ENCODE results near the gene LPIN2. TPM values are rescaled to one million over a fixed set of nuclear protein-coding genes. Genes with fewer than 3 reads are reported as not detected.

The LPIN2 gene
- total RNA-seq, 1 donor from 2014 or later = 6.3 TPM

DNA sequence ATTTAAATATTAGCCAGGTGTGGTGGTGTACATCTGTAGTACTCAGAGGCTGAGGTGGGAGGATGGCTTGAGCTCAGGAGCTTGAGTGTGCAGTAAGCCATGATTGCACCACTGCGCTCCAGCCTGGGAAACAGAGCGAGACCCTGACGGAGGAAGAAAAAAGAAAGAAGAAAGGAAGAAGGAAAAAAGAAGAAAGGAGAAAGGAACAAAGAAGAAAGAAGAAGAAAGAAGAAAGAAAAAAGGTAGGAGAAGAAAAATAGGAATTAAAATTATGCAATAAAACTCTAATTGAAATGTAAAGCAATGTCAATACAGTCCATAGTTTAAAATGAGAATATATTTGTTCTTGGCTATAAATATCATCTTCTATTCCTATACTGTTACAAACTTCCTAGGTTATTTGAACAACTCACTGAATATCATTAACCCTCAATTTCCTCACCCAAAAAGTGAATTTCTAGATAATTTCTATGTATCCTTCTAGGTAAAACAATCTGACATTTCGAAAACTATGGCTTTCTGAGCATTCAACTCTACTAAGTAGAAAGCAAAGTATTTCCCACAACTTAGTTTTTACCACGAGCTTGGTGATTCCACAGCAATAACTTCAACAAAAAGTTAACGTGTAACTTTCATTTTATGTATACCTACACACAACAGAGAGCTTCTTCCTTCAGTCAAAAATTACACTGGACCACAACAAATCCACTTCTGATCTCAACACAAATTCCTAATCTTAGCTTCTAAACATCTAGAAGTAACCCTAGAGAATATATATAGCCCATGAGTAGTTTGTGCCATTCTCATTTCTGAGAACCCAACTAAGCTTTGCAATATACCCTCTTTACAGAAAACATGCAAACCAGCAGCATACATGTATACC, 19.7 kb downstream of the LPIN2 start:
- DNase-seq (ENCODE audit: low read depth) (no peak), FAIRE-seq (no peak)
- Histone ChIP-seq H3K4me3 (ENCODE audit: low read depth, low read length) (no peak overlapping the region), H3K27me3 (ENCODE audit: control insufficient read depth, insufficient read depth, low read length) (no peaks in the 10 kb centered on the region), H3K36me3 (ENCODE audit: control insufficient read depth, insufficient read depth, low read length) (no peaks in the 10 kb centered on the region)
- TF ChIP-seq, protein P1, sequence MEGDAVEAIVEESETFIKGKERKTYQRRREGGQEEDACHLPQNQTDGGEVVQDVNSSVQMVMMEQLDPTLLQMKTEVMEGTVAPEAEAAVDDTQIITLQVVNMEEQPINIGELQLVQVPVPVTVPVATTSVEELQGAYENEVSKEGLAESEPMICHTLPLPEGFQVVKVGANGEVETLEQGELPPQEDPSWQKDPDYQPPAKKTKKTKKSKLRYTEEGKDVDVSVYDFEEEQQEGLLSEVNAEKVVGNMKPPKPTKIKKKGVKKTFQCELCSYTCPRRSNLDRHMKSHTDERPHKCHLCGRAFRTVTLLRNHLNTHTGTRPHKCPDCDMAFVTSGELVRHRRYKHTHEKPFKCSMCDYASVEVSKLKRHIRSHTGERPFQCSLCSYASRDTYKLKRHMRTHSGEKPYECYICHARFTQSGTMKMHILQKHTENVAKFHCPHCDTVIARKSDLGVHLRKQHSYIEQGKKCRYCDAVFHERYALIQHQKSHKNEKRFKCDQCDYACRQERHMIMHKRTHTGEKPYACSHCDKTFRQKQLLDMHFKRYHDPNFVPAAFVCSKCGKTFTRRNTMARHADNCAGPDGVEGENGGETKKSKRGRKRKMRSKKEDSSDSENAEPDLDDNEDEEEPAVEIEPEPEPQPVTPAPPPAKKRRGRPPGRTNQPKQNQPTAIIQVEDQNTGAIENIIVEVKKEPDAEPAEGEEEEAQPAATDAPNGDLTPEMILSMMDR (IDR thresholded peaks at IDR 0.05; ENCODE audit: insufficient read depth, low read length, severe bottlenecking) = no peak

- TF ChIP-seq, protein P1 (IDR thresholded peaks at IDR 0.05; ENCODE audit: insufficient read depth, low read length, severe bottlenecking) = no peak
- FAIRE-seq (no peak), DNase-seq (ENCODE audit: low read depth) (no peak)
- no peaks in the 10 kb centered on the region for H3K36me3 ChIP-seq (ENCODE audit: control insufficient read depth, insufficient read depth, low read length)
- no peak overlapping the region for H3K4me3 ChIP-seq (ENCODE audit: low read depth, low read length)
- no peaks in the 10 kb centered on the region for H3K27me3 ChIP-seq (ENCODE audit: control insufficient read depth, insufficient read depth, low read length)
These were observed 21.8 kb downstream of the LPIN2 start for GRCh38 chr18:2990956-2991640.

- TF ChIP-seq, protein P1 (IDR thresholded peaks at IDR 0.05; ENCODE audit: insufficient read depth, low read length, severe bottlenecking) = no peak
- no peak for FAIRE-seq
- peak; percentile 56 for DNase-seq (ENCODE audit: low read depth)
These were observed 24.8 kb downstream of the LPIN2 start for GRCh38 chr18:2987876-2988790.

GRCh38 chr18:2986150-2986865, 26.6 kb downstream of the LPIN2 start:
- no peak for DNase-seq (ENCODE audit: low read depth)
- TF ChIP-seq, protein P1 (IDR thresholded peaks at IDR 0.05; ENCODE audit: insufficient read depth, low read length, severe bottlenecking) = no peak
- Histone ChIP-seq H3K4me3 (ENCODE audit: low read depth, low read length) (no peak overlapping the region), H3K27me3 (ENCODE audit: control insufficient read depth, insufficient read depth, low read length) (no peaks in the 10 kb centered on the region), H3K36me3 (ENCODE audit: control insufficient read depth, insufficient read depth, low read length) (no peaks in the 10 kb centered on the region)
- FAIRE-seq = no peak

More at GRCh38 chr18:2987876-2988790, 24.8 kb downstream of the LPIN2 start:
- H3K27me3 ChIP-seq (ENCODE audit: control insufficient read depth, insufficient read depth, low read length) = no peaks in the 10 kb centered on the region
- H3K36me3 ChIP-seq (ENCODE audit: control insufficient read depth, insufficient read depth, low read length) = no peaks in the 10 kb centered on the region
- no peak overlapping the region for H3K4me3 ChIP-seq (ENCODE audit: low read depth, low read length)

DNA sequence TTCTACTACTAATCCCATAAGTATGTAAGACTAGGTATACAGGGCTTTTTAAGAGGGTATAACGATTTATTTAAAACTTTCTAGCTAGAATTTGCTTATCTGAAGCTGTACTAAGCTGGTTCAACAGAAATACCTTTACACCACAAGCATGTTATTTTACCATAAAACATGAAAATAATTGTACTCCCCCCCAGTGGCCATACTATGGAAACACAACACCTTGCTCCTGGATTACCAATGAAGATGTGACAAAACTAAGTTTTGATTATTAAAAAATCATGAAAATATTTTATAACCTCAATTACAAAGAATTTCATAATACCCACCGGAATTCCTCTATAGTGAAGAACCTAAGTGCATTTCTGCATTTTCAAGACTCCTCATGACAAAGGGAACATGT, 27.3 kb downstream of the LPIN2 start:
- Histone ChIP-seq H3K27me3 (ENCODE audit: control insufficient read depth, insufficient read depth, low read length) (no peaks in the 10 kb centered on the region), H3K4me3 (ENCODE audit: low read depth, low read length) (no peak overlapping the region), H3K36me3 (ENCODE audit: control insufficient read depth, insufficient read depth, low read length) (no peaks in the 10 kb centered on the region)
- DNase-seq (ENCODE audit: low read depth) = peak; percentile 25
- no peak for FAIRE-seq
- TF ChIP-seq, protein P1 (IDR thresholded peaks at IDR 0.05; ENCODE audit: insufficient read depth, low read length, severe bottlenecking) = peak; percentile 14
